A673 (cell line): ENCODE data around the gene METTL8. TPM values are rescaled to one million over a fixed set of nuclear protein-coding genes. Genes with fewer than 3 reads are reported as not detected.
"Not testable (repeated sequence)": the region's sequence is repeated elsewhere in the genome, so short reads cannot be mapped to it uniquely, and the experiment has no call there.

Experiments
- BruUV-seq: library from RNA; stranded (reverse); fragments of 400-500 nt; replicated peaks from 2 replicates; lab custom pipeline; 2021; lab: Mats Ljungman, UMichigan
- CTCF ChIA-PET: fragments of 300-600 bp; sonication (Branson Sonifier 250); formaldehyde crosslinking; loops from one replicate; lab custom pipeline; 2022; ENCODE audit warnings: antibody characterized with exemption; lab: Charles Lee
- POLR2A ChIA-PET: fragments of 300-600 bp; sonication (Branson Sonifier 250); formaldehyde crosslinking; loops from one replicate; lab custom pipeline; 2022; ENCODE audit warnings: antibody characterized with exemption; ENCODE audit not compliant: low non-redundant PET; lab: Charles Lee
- DNase-seq: peaks from one replicate; pipeline ENCODE4 v3.0.0-alpha.2; 2015; ENCODE audit warnings: low spot score
- H3K27ac ChIP-seq: fragments of 200-600 bp; sonication (generic); 2 replicates; pipeline ENCODE4 v1.5.1; 2016; ENCODE audit warnings: mixed run types, low read depth, mild to moderate bottlenecking, mixed read lengths, antibody characterized with exemption, low read length; ENCODE audit not compliant: poor library complexity, severe bottlenecking
- H3K27me3 ChIP-seq: fragments of 200-600 bp; sonication (generic); replicated peaks from 2 replicates; pipeline ENCODE4 v1.6.1; 2017; ENCODE audit warnings: mixed run types, low read depth, mild to moderate bottlenecking, mixed read lengths, antibody characterized with exemption, low read length; ENCODE audit not compliant: insufficient read depth, poor library complexity
- H3K36me3 ChIP-seq: fragments of 200-600 bp; sonication (generic); 2 replicates; pipeline ENCODE4 v1.6.1; 2016; ENCODE audit warnings: mixed run types, mild to moderate bottlenecking, mixed read lengths, antibody characterized with exemption, low read length; ENCODE audit not compliant: insufficient read depth, poor library complexity, severe bottlenecking
- H3K4me1 ChIP-seq: fragments of 200-600 bp; sonication (generic); 2 replicates; pipeline ENCODE4 v1.6.1; 2017; ENCODE audit warnings: mixed run types, mild to moderate bottlenecking, mixed read lengths, antibody characterized with exemption, low read length; ENCODE audit not compliant: insufficient read depth, poor library complexity, severe bottlenecking
- H3K4me3 ChIP-seq: fragments of 200-600 bp; sonication (generic); 2 replicates; pipeline ENCODE4 v1.5.1; 2016; ENCODE audit warnings: low read depth, mixed run types, mild to moderate bottlenecking, mixed read lengths, low read length; ENCODE audit not compliant: poor library complexity, severe bottlenecking
- H3K9me3 ChIP-seq: fragments of 200-600 bp; sonication (generic); 2 replicates; pipeline ENCODE4 v1.6.1; 2016; ENCODE audit warnings: mixed run types, low read depth, mild to moderate bottlenecking, mixed read lengths, antibody characterized with exemption, low read length; ENCODE audit not compliant: poor library complexity, severe bottlenecking
- CTCF ChIP-seq: fragments of 300-800, 200-600 bp; sonication (generic); conservative IDR thresholded peaks from 2 replicates; pipeline ENCODE4 v1.5.1; 2017; ENCODE audit warnings: low read depth, mild to moderate bottlenecking, antibody characterized with exemption, low read length, moderate library complexity, mixed read lengths
- EZH2 ChIP-seq: fragments of 200-600 bp; sonication (generic); IDR thresholded peaks from 2 replicates; pipeline ENCODE4 v1.6.1; 2017; ENCODE audit warnings: borderline replicate concordance, low read depth, mild to moderate bottlenecking, mixed read lengths, antibody characterized with exemption, low read length; ENCODE audit not compliant: poor library complexity, severe bottlenecking
- intact Hi-C: fragments of 100-400 bp; cut with micrococcal nuclease; formaldehyde crosslinking; loops from one replicate; pipeline ENCODE4 v1.10.0; 2022; ENCODE audit not compliant: unreplicated experiment
- total RNA-seq: library from RNA; stranded (reverse); gene quantifications from 2 replicates; pipeline ENCODE4 v1.2.3, GENCODE V29; 2021

Gene METTL8
- total RNA-seq, 1 experiment from 2014 or later: 33.5 TPM

GRCh38 chr2:171383134-171383533 is 50.7 kb downstream of the METTL8 start:
- no peak for DNase-seq
- Histone ChIP-seq H3K27me3 (no peaks in the 10 kb centered on the region), H3K9me3 (peaks cover 5% of the 10 kb centered on the region), H3K27ac (no peak overlapping the region), H3K4me1 (no peaks in the 10 kb centered on the region), H3K4me3 (no peak overlapping the region), H3K36me3 (no peaks in the 10 kb centered on the region)
- POLR2A ChIA-PET: no interaction called here
- CTCF ChIA-PET: interaction anchor here (0.5 kb wide), 1 partner anchor 20 kb away, joined by 5 read pairs; no protein-coding TSS in a partner anchor
- TF ChIP-seq EZH2: no peak
- BruUV-seq: no TSS peak
- intact Hi-C loops: no loop called here

GRCh38 chr2:171382175-171382574 is 51.6 kb downstream of the METTL8 start:
- H3K4me3 ChIP-seq, H3K4me1 ChIP-seq, DNase-seq, CTCF ChIA-PET, BruUV-seq, H3K27me3 ChIP-seq, H3K27ac ChIP-seq, POLR2A ChIA-PET, H3K9me3 ChIP-seq, intact Hi-C loops, H3K36me3 ChIP-seq: not testable (repeated sequence)

GRCh38 chr2:171377852-171378251 is 55.9 kb downstream of the METTL8 start:
- POLR2A ChIA-PET, H3K27me3 ChIP-seq, CTCF ChIA-PET, H3K9me3 ChIP-seq, H3K4me3 ChIP-seq, H3K36me3 ChIP-seq, intact Hi-C loops, H3K27ac ChIP-seq, H3K4me1 ChIP-seq, DNase-seq, BruUV-seq: not testable (repeated sequence)

- no peak overlapping the region for H3K27ac ChIP-seq
- peaks cover 10% of the 10 kb centered on the region for H3K9me3 ChIP-seq
- ChIA-PET POLR2A (no interaction called here), CTCF (no interaction called here)
- no peaks in the 10 kb centered on the region for H3K4me1 ChIP-seq
- no peak for DNase-seq
- H3K27me3 ChIP-seq: no peaks in the 10 kb centered on the region
- no peaks in the 10 kb centered on the region for H3K36me3 ChIP-seq
- intact Hi-C loops: no loop called here
- BruUV-seq: no TSS peak
- TF ChIP-seq EZH2: no peak
- no peak for TF ChIP-seq CTCF
- H3K4me3 ChIP-seq: no peak overlapping the region
Measured at GRCh38 chr2:171367692-171368091, 66.1 kb downstream of the METTL8 start.

- no peak for DNase-seq
- TF ChIP-seq CTCF (no peak), EZH2 (no peak)
- Histone ChIP-seq H3K9me3 (peaks cover 10% of the 10 kb centered on the region), H3K4me3 (no peak overlapping the region), H3K4me1 (no peaks in the 10 kb centered on the region), H3K36me3 (no peaks in the 10 kb centered on the region), H3K27ac (no peak overlapping the region), H3K27me3 (no peaks in the 10 kb centered on the region)
- intact Hi-C loops: no loop called here
- ChIA-PET POLR2A (interaction anchor here (0.6 kb wide), 1 partner anchor 203 kb away, joined by 3 read pairs; no protein-coding TSS in a partner anchor), CTCF (no interaction called here)
- no TSS peak for BruUV-seq
Measured at GRCh38 chr2:171365778-171366177, 68.0 kb downstream of the METTL8 start.
